Astrocyte (in vitro differentiated cells and primary cell): ENCODE results near the gene ABCA4.

ENCODE experiments used
- CTCF ChIP-seq: IDR thresholded peaks from 2 replicates; pipeline ENCODE4 v1.5.1; 2011; ENCODE audit warnings: low read depth, mild to moderate bottlenecking, inconsistent platforms, low read length, moderate library complexity; ENCODE audit not compliant: insufficient read depth
- EZH2 ChIP-seq: IDR thresholded peaks from 2 replicates; pipeline ENCODE4 v1.6.1; 2012; ENCODE audit warnings: mild to moderate bottlenecking, low read length, inconsistent platforms; ENCODE audit not compliant: insufficient read depth

- TF ChIP-seq CTCF, result no peak
- no peak for TF ChIP-seq EZH2
Observed at GRCh38 chr1:94068096-94068998, 52.6 kb downstream of the ABCA4 start.
